ENCODE data around the gene SLC35E1. TPM values are rescaled to one million over a fixed set of nuclear protein-coding genes. Genes with fewer than 3 reads are reported as not detected.
A peak's percentile ranks its signal among the peaks of the same experiment; 100 is the strongest.

Gene SLC35E1
- total and polyA plus RNA-seq, 2 of the 4 experiments (the other 2 are of a cell fraction): 22.6 to 38.0 TPM

DNA sequence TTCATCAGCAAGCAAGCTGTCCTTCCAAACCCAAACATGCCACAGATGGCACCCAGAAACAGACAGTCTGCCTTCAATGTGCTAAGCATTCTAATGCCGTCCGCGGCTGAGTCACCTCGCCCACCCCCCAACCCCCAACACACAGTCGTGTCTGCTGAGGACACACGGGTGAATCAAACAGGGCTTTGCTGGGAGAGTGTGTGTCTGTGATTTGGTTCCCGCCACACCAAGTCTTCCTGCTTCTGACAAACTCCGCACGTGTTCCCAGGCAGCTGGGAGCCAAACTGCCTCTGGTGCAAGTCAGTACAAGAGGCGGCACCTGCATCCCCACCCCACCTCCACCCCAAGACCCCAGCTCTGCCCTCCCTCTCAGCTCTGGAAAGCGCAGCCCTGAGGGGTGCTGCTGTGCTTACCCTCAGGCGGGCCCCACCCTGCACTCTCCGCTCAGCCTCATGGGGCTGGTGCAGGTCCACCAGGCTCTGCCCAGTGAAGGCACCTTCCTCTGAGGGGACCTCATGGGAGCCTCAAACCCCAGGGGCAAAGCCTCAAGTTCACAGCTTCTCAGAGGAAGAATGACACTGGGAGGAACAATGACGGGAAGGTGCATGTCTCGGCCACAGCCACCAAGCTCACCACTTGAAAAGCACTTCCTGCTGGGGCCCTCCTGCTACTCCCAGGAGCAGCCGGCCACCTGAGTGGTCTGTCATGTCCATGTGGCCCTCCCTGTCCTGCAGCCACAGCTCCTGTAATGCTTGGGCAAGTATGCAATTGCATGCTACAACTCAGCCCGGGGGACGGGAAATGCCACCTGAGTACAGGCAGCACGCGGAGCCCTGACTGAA, 15.0 kb upstream of the SLC35E1 start (continued):
- TF ChIP-seq BHLHE40 (IDR thresholded peaks at IDR 0.05; ENCODE audit: low read depth, low read length): peak; percentile 67

DNA sequence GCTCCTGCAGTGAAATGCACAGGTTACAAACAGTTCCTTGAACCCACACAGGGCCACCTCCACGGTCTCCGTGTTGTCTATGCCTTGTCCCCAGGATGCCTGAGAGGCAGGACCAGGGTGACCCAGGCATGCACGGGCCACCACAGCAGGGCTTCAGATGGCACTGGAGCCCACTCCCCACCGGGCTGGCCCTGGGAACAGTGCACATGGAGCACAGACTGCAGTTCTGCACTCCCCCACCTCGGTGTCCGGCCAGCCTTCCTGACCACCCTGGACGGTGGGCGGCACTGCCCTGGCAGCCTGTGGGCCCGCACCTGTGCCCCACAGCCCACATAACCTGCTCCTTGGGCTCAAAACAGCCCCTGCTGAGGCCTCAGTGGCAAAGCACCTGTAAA, 14.3 kb upstream of the SLC35E1 start:
- H2AFZ ChIP-seq (replicated peaks; ENCODE audit: low read length, poor library complexity): no peak overlapping the region
- ATAC-seq (ENCODE audit: low read depth) (no peak), DNase-seq (no peak)
- H3K23ac ChIP-seq (ENCODE audit: low read depth, low read length): no peak overlapping the region
- intact Hi-C loops (cut with micrococcal nuclease): no loop called here
- 100% methylated on average over 4 of the region's 9 CpGs; no CpG with 5 or more reads in 1 of the 2 experiments for WGBS, 2 experiments (ENCODE audit: extremely low coverage in 2 of 2, insufficient read length in 1 of 2)
- no peak overlapping the region for H4K8ac ChIP-seq (ENCODE audit: low read depth in 2 of 2, low read length in 2 of 2)
- no peak overlapping the region for H3K27ac ChIP-seq (ENCODE audit: insufficient read depth, low read length)
- H2BK120ac ChIP-seq (ENCODE audit: low read depth, low read length): no peak overlapping the region
- H2AK9ac ChIP-seq (replicated peaks; ENCODE audit: low read depth, low read length, poor library complexity): no peak overlapping the region
- H3K9ac ChIP-seq (ENCODE audit: low read depth, low read length): no peak overlapping the region
- in situ Hi-C loops (cut with MboI; ENCODE audit: low sequenced_read_pairs): no loop called here
- H3K4me3 ChIP-seq (ENCODE audit: insufficient read depth, low read depth, low read length): no peak overlapping the region
- peaks cover 40% of the 10 kb centered on the region for H3K4me1 ChIP-seq (ENCODE audit: control insufficient read depth, insufficient read depth, low read length)
- no peak overlapping the region for H3K56ac ChIP-seq (ENCODE audit: extremely low read depth, insufficient read depth, low read length)
- no peak overlapping the region for H2BK15ac ChIP-seq (ENCODE audit: low read depth, low read length)
- TF ChIP-seq, protein P1, sequence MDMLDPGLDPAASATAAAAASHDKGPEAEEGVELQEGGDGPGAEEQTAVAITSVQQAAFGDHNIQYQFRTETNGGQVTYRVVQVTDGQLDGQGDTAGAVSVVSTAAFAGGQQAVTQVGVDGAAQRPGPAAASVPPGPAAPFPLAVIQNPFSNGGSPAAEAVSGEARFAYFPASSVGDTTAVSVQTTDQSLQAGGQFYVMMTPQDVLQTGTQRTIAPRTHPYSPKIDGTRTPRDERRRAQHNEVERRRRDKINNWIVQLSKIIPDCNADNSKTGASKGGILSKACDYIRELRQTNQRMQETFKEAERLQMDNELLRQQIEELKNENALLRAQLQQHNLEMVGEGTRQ (IDR thresholded peaks at IDR 0.05; ENCODE audit: low read depth, low read length): no peak
- TF ChIP-seq, protein P2, sequence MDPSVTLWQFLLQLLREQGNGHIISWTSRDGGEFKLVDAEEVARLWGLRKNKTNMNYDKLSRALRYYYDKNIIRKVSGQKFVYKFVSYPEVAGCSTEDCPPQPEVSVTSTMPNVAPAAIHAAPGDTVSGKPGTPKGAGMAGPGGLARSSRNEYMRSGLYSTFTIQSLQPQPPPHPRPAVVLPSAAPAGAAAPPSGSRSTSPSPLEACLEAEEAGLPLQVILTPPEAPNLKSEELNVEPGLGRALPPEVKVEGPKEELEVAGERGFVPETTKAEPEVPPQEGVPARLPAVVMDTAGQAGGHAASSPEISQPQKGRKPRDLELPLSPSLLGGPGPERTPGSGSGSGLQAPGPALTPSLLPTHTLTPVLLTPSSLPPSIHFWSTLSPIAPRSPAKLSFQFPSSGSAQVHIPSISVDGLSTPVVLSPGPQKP (IDR thresholded peaks at IDR 0.05; ENCODE audit: borderline replicate concordance, low read depth, low read length): no peak
- TF ChIP-seq CHD1 (IDR thresholded peaks at IDR 0.05; ENCODE audit: low read depth, low read length) (no peak), NFE2L2 (IDR thresholded peaks at IDR 0.05; ENCODE audit: low read depth, low read length) (no peak), MAZ (IDR thresholded peaks at IDR 0.05; ENCODE audit: borderline replicate concordance, low read depth, low read length) (no peak), FOS (IDR thresholded peaks at IDR 0.05; ENCODE audit: low read depth, low read length) (no peak), RCOR1 (IDR thresholded peaks at IDR 0.05; ENCODE audit: insufficient replicate concordance, low read length) (no peak), POLR2A (IDR thresholded peaks at IDR 0.05; ENCODE audit: low read depth, low read length) (no peak), MAFK (IDR thresholded peaks at IDR 0.05; ENCODE audit: low read depth, low read length) (no peak), CEBPB (IDR thresholded peaks at IDR 0.05; ENCODE audit: low read depth, low read length) (no peak), RAD21 (IDR thresholded peaks at IDR 0.05; ENCODE audit: low read length) (no peak), SMC3 (IDR thresholded peaks at IDR 0.05; ENCODE audit: low read depth, low read length) (no peak)
- no peak overlapping the region for H4K5ac ChIP-seq (ENCODE audit: low read depth, low read length)
- H4K91ac ChIP-seq (ENCODE audit: insufficient read depth, low read depth, low read length): no peak overlapping the region
- BruUV-seq (replicated peaks): no TSS peak
- POLR2A ChIA-PET (ENCODE audit: unreplicated experiment): no interaction called here
- H2BK20ac ChIP-seq (ENCODE audit: low read depth, low read length): no peak overlapping the region
- no peak overlapping the region for H3K4ac ChIP-seq (ENCODE audit: low read depth, low read length)
- no peak overlapping the region for H2AK5ac ChIP-seq (ENCODE audit: low read depth, low read length)
- CTCF ChIA-PET: no interaction called here
- no peak overlapping the region for H3K18ac ChIP-seq (ENCODE audit: low read depth, low read length)
- H2BK5ac ChIP-seq (ENCODE audit: low read depth, low read length, poor library complexity, severe bottlenecking): no peak overlapping the region
- dilution Hi-C loops (cut with HindIII; ENCODE audit: low sequenced_read_pairs, unreplicated experiment): no loop called here
- no peaks in the 10 kb centered on the region for H3K27me3 ChIP-seq (ENCODE audit: control insufficient read depth, insufficient read depth, low read length)
- H3K4me2 ChIP-seq (ENCODE audit: low read depth, low read length): no peak overlapping the region
- H3K79me1 ChIP-seq (ENCODE audit: low read depth in 1 of 2, low read length in 2 of 2): peaks cover 37 to 98% of the 10 kb centered on the region in 2 experiments; a peak in 3 of 4 replicates
- no peak overlapping the region for H3K14ac ChIP-seq (replicated peaks; ENCODE audit: low read depth, low read length)
- peaks cover 99% of the 10 kb centered on the region for H4K20me1 ChIP-seq (ENCODE audit: insufficient read depth, low read length)
- H3K9me1 ChIP-seq (ENCODE audit: insufficient read depth, low read length): peaks cover 46% of the 10 kb centered on the region
- no peaks in the 10 kb centered on the region for H3K36me3 ChIP-seq (ENCODE audit: control insufficient read depth, insufficient read depth, low read length)
- no peaks in the 10 kb centered on the region for H3K9me3 ChIP-seq (ENCODE audit: control insufficient read depth, insufficient read depth, low read length)

Data from IMR-90 (cell line).